T47D (cell line): ENCODE results near the gene PRELID3B.

Experiments
- DNase-seq, 2 experiments: peaks; one replicate each; pipeline versions ENCODE4 v3.0.0 to v3.0.0-alpha.2; 2011 to 2012; ENCODE audit warnings: low read depth in 1 of 2, low spot score in 1 of 2
- JUND ChIP-seq: IDR thresholded peaks from 2 replicates; pipeline ENCODE4 v1.6.1; 2012; ENCODE audit warnings: low read depth
- in situ Hi-C: cut with HindIII; loops from 2 replicates; pipeline ENCODE4 v1.10.0; 2016; ENCODE audit warnings: low sequenced_read_pairs, low pct_unique_long_range_greater_than_20kb

Gene PRELID3B

DNA sequence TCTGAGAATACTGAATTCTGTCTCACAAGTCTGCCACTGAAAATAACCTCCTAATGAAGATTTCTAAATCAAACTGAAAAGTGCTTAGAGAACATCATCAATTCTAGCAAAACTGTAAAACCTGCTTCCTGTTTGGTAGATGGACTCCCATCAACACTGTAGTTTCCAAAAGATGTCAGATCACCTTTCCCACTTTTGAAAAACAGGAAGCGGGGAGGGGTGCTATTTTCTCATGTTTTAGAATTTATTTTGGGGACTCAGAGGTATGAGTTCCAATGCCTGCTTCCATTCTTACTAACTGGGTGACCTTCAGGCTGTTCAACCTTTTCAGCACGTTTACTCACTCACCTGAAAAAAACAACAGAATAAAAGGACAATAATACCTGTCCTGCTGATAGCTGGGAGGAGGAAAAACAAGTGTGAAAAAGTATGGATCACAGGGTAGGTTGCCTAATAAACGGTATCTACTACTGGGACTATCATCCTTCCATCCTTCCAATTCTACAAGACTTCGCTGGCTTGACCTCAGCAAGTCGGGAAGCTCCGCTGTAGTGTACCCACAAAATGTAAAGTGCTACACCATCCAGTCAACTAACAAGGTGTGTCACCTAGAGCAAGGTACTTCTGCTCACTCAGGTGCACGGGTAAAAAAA is 11.5 kb downstream of the PRELID3B start:
- no peak for TF ChIP-seq JUND
- in situ Hi-C loops, result no loop called here
- no peak for DNase-seq

DNA sequence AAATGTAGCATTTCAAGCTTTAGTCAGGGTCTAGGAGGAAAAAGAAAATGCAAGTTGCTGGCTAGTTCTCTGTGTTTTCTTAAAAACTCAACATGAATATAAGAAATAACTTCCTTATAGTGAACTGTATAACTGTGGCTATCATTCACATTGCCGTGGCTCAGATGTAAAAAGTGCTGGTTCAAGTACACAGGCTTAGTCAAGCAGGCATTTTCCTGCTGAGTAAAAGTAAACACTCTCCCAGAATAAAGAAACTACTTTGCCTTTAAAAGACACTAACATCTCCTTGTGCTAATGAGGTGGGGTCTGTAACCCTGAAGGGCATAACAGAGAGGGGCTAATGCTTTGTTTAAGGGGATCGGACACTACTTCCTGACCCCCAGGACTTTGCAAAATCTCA is 13.8 kb downstream of the PRELID3B start:
- TF ChIP-seq JUND, result no peak
- DNase-seq, result no peak
- in situ Hi-C loops, result no loop called here

DNA sequence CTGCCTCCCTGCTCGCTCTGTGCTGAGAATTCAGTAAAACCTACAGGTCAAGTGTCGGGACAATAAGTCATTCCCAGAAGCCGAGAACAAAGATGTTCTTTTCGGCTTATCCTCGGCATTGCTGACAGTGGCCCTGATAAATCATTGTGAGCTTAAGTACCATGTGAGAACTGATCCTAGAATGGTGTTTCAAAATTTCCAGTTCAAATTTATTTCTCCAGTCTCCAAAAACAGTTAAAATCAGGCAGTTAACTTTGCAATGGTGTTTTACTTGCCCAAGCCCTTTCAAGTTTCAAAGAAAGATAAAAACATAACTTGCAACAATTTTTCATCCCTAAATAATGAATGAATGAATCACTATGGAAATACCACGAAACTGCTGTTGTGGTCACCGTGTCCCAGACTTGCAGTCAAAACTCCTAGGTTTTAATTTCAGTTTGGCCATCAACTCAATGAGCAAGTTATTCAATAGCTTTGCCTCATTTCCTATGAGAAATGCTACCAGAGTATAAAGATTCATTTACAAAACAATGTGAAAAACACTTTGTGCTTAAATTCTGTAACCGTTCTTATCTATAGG is 14.8 kb downstream of the PRELID3B start:
- DNase-seq, result no peak
- no peak for TF ChIP-seq JUND
- in situ Hi-C loops, result no loop called here

DNA sequence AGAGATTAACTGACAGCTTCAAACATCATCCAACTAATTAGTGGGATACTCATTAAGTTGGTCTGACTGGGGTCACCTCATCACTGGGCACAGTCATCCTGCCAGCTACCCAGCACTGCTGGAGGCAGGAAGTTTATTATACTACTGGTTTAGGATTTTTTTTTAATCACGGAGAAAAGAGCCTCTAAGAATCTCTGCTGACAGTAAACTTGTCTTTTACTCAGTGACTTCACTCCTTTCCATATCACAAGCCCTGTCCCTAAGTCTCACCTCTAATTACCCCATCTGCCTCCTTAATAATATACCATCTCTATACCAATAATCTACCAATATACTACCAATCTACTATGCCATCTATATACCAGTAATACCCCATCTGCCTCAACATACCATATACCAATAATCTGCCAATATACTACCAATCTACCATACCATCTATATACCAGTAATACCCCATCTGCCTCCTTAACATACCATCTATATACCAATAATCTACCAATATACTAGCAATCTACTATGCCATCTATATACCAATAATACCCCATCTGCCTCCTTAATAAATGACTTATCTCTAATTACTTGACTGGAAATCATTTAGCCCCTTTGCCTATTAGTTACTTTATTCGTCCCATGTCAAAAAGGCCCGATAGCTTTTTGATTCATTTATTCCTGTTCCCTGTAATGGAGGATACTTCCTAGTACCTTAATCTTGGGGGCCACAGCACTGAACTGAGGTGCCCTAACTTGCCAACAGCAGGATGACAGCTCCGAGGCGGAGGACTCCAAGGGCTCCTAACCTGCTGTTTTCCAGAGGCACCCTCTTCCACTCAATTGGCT is 15.5 kb downstream of the PRELID3B start:
- in situ Hi-C loops, result no loop called here
- no peak for TF ChIP-seq JUND

DNA sequence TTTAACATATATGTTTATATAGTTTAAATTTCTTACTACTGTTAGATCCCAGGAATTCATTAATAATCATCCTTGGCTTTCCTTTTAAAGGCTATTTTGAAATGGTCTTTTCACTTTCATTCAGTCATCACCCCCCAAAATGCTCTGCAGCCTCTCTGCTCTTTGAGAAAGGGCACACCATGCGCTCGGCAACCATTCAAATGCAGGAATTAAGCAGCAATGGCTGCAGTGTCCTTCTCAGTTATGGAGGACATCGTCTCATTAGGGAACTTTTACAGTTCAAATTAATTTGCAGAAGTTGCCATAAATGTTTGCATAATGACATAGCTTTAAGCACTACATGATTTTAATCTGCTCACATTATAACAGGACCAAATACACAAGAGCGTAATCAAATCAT is 17.1 kb downstream of the PRELID3B start:
- in situ Hi-C loops, result no loop called here
- no peak for DNase-seq
- no peak for TF ChIP-seq JUND

More for the DNA sequence above, 15.5 kb downstream of the PRELID3B start:
- no peak for DNase-seq

DNA sequence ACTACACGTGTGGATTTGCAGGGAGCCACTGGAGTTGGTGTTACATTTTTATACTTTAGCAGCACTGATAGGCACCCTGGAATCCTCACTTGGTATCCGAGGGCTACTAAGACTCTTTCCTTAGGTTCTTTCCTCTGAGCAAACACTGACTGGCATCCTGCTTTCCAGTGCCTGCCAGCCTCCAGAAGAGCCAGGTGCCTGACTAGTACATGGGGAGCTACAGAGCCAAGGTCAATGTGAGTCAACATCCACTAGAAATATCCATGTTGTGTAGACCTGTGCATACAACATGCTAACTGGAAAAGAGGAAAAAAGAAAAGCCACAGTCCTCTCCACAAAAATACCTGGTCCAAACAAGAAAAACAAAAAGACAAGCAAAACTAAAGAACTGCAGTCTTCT is 17.5 kb downstream of the PRELID3B start:
- in situ Hi-C loops, result no loop called here
- no peak for TF ChIP-seq JUND
- DNase-seq, result no peak

DNA sequence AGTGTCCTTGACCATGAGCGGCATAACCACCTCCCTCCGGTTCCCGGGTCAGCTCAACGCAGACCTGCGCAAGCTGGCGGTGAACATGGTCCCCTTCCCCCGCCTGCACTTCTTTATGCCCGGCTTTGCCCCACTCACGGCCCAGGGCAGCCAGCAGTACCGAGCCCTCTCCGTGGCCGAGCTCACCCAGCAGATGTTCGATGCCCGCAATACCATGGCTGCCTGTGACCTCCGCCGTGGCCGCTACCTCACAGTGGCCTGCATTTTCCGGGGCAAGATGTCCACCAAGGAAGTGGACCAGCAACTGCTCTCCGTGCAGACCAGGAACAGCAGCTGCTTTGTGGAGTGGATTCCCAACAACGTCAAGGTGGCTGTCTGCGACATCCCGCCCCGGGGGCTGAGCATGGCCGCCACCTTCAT is 18.5 kb downstream of the PRELID3B start:
- in situ Hi-C loops, result no loop called here
- no peak for DNase-seq
- no peak for TF ChIP-seq JUND

DNA sequence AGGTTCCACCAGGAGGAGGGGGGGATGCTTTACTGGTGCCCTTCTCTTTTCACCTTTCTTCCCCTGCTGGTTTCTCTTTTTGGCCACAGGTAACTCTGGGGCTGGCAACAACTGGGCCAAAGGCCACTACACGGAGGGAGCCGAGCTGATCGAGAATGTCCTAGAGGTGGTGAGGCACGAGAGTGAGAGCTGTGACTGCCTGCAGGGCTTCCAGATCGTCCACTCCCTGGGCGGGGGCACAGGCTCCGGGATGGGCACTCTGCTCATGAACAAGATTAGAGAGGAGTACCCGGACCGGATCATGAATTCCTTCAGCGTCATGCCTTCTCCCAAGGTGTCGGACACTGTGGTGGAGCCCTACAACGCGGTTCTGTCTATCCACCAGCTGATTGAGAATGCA is 19.0 kb downstream of the PRELID3B start:
- no peak for DNase-seq
- TF ChIP-seq JUND, result no peak
- in situ Hi-C loops, result no loop called here

DNA sequence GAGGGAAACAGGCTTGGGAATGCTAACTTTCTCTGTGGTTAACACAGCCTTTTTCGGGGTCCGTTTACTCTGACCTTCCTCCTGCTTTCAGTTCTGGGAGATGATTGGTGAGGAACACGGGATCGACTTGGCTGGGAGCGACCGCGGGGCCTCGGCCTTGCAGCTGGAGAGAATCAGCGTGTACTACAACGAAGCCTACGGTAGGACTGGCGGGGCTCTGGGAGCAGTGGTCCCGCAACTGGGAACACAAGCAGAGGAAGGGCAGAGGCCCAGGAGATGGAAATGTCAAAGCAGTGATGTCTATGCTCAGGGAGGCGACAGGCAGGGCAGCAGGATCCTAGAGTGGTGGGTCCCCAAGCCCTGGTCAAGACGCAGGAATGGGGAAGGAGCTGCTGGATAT is 19.8 kb downstream of the PRELID3B start:
- in situ Hi-C loops, result no loop called here
- no peak for TF ChIP-seq JUND
- DNase-seq, result no peak

DNA sequence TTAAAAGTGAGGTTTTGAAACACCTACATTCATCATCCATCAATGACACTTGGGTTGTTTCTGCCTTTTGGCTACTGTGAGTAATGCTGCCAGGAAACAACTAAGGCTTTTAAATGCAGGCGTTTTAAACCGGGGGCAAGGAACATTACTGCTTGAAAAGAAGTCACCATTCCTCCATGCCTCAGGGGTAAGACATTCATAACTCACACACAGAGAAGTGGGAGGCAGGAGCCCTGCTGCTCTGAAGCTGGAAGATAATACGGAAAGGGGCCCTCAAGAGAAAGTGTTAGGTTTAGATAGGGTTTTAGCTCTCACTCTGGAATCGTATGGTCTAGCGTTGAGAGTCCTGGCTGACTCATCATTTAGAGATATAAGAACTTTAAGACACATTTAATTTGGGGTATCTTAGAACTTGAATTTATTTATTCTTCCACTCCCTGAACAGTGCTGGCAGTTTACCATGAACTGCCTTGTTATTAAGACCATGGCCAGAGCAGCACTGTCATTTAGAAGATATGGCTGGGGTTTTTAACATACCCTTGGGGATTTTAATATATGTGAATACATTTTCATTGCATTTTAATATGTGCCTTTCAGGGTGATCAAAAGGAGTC is 21.5 kb downstream of the PRELID3B start:
- no peak for TF ChIP-seq JUND
- in situ Hi-C loops, result no loop called here
- no peak for DNase-seq

DNA sequence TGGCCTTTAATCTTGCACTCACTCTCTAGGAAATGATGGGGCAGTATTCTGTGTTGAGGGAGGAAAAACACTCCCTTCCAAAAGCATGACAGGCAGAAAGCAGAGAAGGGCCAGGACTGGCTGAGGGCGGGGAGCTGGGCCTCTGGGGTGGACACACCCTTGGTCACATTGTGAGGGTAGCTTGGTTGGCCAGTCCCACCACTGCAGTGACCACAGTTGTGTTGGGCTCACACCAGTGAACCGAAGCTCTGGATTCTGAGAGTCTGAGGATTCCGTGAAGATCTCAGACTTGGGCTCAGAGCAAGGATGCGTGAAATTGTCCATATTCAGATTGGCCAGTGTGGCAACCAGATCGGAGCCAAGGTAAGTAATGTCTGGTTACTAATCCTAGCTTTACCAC is 23.4 kb downstream of the PRELID3B start, which contains the start of gene TUBB1:
TSS of gene TUBB1 (plus strand) at position 213 of the 400 bp plus-strand sequence. CDS start at position 307, 94 bp downstream.
- in situ Hi-C loops, result no loop called here

DNA sequence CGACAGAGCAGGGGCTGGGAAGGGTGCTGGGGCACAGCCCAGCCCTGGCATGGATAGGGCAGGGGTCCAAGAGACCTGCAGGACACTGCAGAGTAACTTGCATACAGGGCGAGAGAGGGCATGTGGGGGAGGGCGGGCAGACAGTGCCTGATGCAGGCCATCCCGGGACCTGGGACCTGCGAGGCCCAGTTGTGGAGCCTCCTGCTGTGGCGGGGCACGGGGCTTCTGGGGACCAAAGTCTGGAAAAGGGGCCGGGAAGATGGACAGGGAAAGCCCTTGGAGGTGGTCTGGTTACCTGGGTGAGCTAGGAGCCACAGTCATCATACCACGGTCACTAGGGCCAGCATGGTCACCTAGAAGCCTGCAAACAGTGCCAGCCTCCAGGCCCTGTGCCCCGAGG is 23.8 kb downstream of the PRELID3B start:
- no peak for TF ChIP-seq JUND
- no peak for DNase-seq
- in situ Hi-C loops, result no loop called here

More for the DNA sequence above, 23.4 kb downstream of the PRELID3B start, which contains the start of gene TUBB1:
- no peak for TF ChIP-seq JUND
- DNase-seq, result no peak
